A549 (cell line): Measurements from ENCODE around the gene TTC5. TPM values are rescaled to one million over a fixed set of nuclear protein-coding genes. Genes with fewer than 3 reads are reported as not detected.
A peak's percentile ranks its signal among the peaks of the same experiment; 100 is the strongest.

Experiments used
- ATAC-seq, 2 experiments: fragments of 200-7000 bp in 1 of 2; fragments of >200 bp in 1 of 2; cut with Nextera tagmentation in 1 of 2; cut with Tn5 transposase in 1 of 2; 3 replicates each; pipeline versions ENCODE4 v1.8.0 to v1.9.1; 2018 to 2020; ENCODE audit warnings: mild to moderate bottlenecking in 1 of 2, moderate library complexity in 1 of 2
- CTCF ChIA-PET: fragments of 300-600 bp; sonication (Branson Sonifier 250); formaldehyde crosslinking; extraction: SDS; loops from one replicate; lab custom pipeline; 2021; ENCODE audit warnings: antibody characterized with exemption, inconsistent platforms; lab: Yijun Ruan, JAX
- POLR2A ChIA-PET: fragments of 350-600 bp; formaldehyde crosslinking; extraction: SDS; loops from one replicate; lab custom pipeline; 2021; ENCODE audit warnings: antibody characterized with exemption, inconsistent platforms; lab: Yijun Ruan, JAX
- DNase-seq, 2 experiments: peaks; one replicate each; pipeline versions ENCODE4 v3.0.0 to v3.0.0-alpha.2; 2011 to 2016; ENCODE audit warnings: low read depth in 1 of 2, low spot score in 1 of 2
- FAIRE-seq: peaks from 2 replicates; lab custom pipeline; 2011; peaks lifted over from hg19 to GRCh38; lab: Jason Lieb, UNC
- H3K27ac ChIP-seq, 2 experiments: fragments of >200 bp; sonication (Bioruptor Twin); formaldehyde crosslinking; 3 replicates each; pipeline ENCODE4 v1.5.1; 2016 to 2017
- H3K4me1 ChIP-seq: fragments of >200 bp; sonication (Bioruptor Twin); formaldehyde crosslinking; 3 replicates; pipeline ENCODE4 v1.6.1; 2016
- H3K4me2 ChIP-seq: fragments of >200 bp; sonication (Bioruptor Twin); formaldehyde crosslinking; 3 replicates; pipeline ENCODE4 v1.6.1; 2016
- H3K4me3 ChIP-seq: fragments of >200 bp; sonication (Bioruptor Twin); formaldehyde crosslinking; 3 replicates; pipeline ENCODE4 v1.5.1; 2016
- H3K9me3 ChIP-seq: fragments of >200 bp; sonication (Bioruptor Twin); formaldehyde crosslinking; 3 replicates; pipeline ENCODE4 v1.6.1; 2016
- BCL3 ChIP-seq: fragments of >200 bp; sonication (Bioruptor Twin); formaldehyde crosslinking; IDR thresholded peaks from 3 replicates; pipeline ENCODE4 v1.6.1; 2016
- CBX8 ChIP-seq: fragments of 200-600 bp; sonication (generic); IDR thresholded peaks from 2 replicates; pipeline ENCODE4 v1.6.1; 2016
- CHD2 ChIP-seq: fragments of 150-350 bp; IDR thresholded peaks from 2 replicates; pipeline ENCODE4 v1.6.1; 2014; ENCODE audit warnings: low read length; ENCODE audit not compliant: partially characterized antibody
- EHMT2 ChIP-seq: fragments of 200-600 bp; sonication (generic); IDR thresholded peaks from 2 replicates; pipeline ENCODE4 v1.6.1; 2016; ENCODE audit warnings: antibody characterized with exemption, low read depth, mild to moderate bottlenecking, moderate library complexity
- EP300 ChIP-seq, 2 experiments: fragments of >200 bp; sonication (Bioruptor Twin); formaldehyde crosslinking; IDR thresholded peaks; 2 replicates in 1 of 2; 3 replicates in 1 of 2; pipeline ENCODE4 v1.6.1; 2016 to 2017
- ESRRA ChIP-seq: fragments of 150-350 bp; IDR thresholded peaks from 2 replicates; pipeline ENCODE4 v1.6.1; 2014; ENCODE audit warnings: mild to moderate bottlenecking, low read length, borderline replicate concordance
- FOSB ChIP-seq: fragments of 250-450 bp; sonication (Bioruptor Pico); IDR thresholded peaks from 2 replicates; pipeline ENCODE4 v1.5.0; 2020; ENCODE audit warnings: mild to moderate bottlenecking, moderate library complexity
- FOXS1 ChIP-seq: fragments of 250-450 bp; sonication (Bioruptor Pico); IDR thresholded peaks from 2 replicates; pipeline ENCODE4 v1.5.0; 2020; ENCODE audit warnings: mild to moderate bottlenecking, moderate library complexity
- HDAC2 ChIP-seq: fragments of 200-600 bp; sonication (generic); IDR thresholded peaks from 2 replicates; pipeline ENCODE4 v1.6.1; 2016
- HEYL ChIP-seq: fragments of 250-450 bp; sonication (Bioruptor Pico); IDR thresholded peaks from 2 replicates; pipeline ENCODE4 v1.8.0; 2021; ENCODE audit warnings: mild to moderate bottlenecking, moderate library complexity
- HOXB13 ChIP-seq: fragments of 250-450 bp; sonication (Bioruptor Pico); IDR thresholded peaks from 2 replicates; pipeline ENCODE4 v1.5.0; 2020; ENCODE audit warnings: low read depth, mild to moderate bottlenecking, moderate library complexity
- HOXB5 ChIP-seq: fragments of 250-450 bp; sonication (Bioruptor Pico); IDR thresholded peaks from 2 replicates; pipeline ENCODE4 v1.5.0; 2020; ENCODE audit warnings: mild to moderate bottlenecking, moderate library complexity
- JUN ChIP-seq, 2 experiments: fragments of >200 bp; sonication (Bioruptor Twin); formaldehyde crosslinking; IDR thresholded peaks; 2 replicates in 1 of 2; 3 replicates in 1 of 2; pipeline ENCODE4 v1.6.1; 2016 to 2017
- KDM5A ChIP-seq: fragments of 200-600 bp; sonication (generic); IDR thresholded peaks from 2 replicates; pipeline ENCODE4 v1.6.1; 2016; ENCODE audit warnings: antibody characterized with exemption, mild to moderate bottlenecking
- MAFK ChIP-seq: fragments of 450-650 bp; IDR thresholded peaks from 2 replicates; pipeline ENCODE4 v1.6.1; 2014; ENCODE audit not compliant: partially characterized antibody
- MYC ChIP-seq: IDR thresholded peaks from 2 replicates; pipeline ENCODE4 v1.6.1; 2012; ENCODE audit warnings: mild to moderate bottlenecking, inconsistent platforms, low read length, improper control_type of control experiment, borderline replicate concordance
- NFE2L2 ChIP-seq: fragments of 150-350 bp; conservative IDR thresholded peaks from 2 replicates; pipeline ENCODE4 v1.6.1; 2014; ENCODE audit warnings: low read length
- NR3C1 ChIP-seq: fragments of >200 bp; sonication (Bioruptor Twin); formaldehyde crosslinking; IDR thresholded peaks from 3 replicates; pipeline ENCODE4 v1.6.1; 2017
- POLR2A ChIP-seq: IDR thresholded peaks from 2 replicates; pipeline ENCODE4 v1.6.1; 2012; ENCODE audit warnings: mild to moderate bottlenecking, low read length
- RAD21 ChIP-seq, 2 experiments: fragments of >200 bp in 1 of 2; sonication (Bioruptor Twin) in 1 of 2; formaldehyde crosslinking in 1 of 2; IDR thresholded peaks in 1 of 2; conservative IDR thresholded peaks in 1 of 2; 2 replicates in 1 of 2; 3 replicates in 1 of 2; pipeline ENCODE4 v1.6.1; 2012 to 2018; ENCODE audit warnings: inconsistent platforms in 1 of 2
- RFX5 ChIP-seq: fragments of 450-650 bp; IDR thresholded peaks from 2 replicates; pipeline ENCODE4 v1.7.1; 2014; ENCODE audit warnings: antibody characterized with exemption, mild to moderate bottlenecking, moderate library complexity
- ZFP36 ChIP-seq: fragments of 450-650 bp; IDR thresholded peaks from 2 replicates; pipeline ENCODE4 v1.6.1; 2014; ENCODE audit warnings: borderline replicate concordance; ENCODE audit not compliant: partially characterized antibody
- ZNF302 ChIP-seq: fragments of 250-450 bp; sonication (Bioruptor Pico); IDR thresholded peaks from 2 replicates; pipeline ENCODE4 v1.9.0; 2021; ENCODE audit warnings: inconsistent platforms, mild to moderate bottlenecking, moderate library complexity
- WGBS: methylation state at CpG from one replicate; pipeline ENCODE4 v1.1.6; 2017; ENCODE audit errors: missing lambda C conversion rate; 5-methylcytosine and 5-hydroxymethylcytosine counted together
- polyA plus RNA-seq, 4 experiments: library from polyadenylated mRNA; depleted of rRNA in 3 of 4; stranded (reverse); fragments of >200 nt; fragmentation: RNase III in 1 of 4; extraction: RNeasy Plus Mini Kit Qiagen cat#74134 plus additional on column Dnase treatment in 1 of 4; gene quantifications; 2 replicates in 3 of 4; 3 replicates in 1 of 4; pipeline ENCODE4 v1.2.3, GENCODE V29; 2011 to 2017
- TF ChIP-seq, protein P1 (sequence below): IDR thresholded peaks from 2 replicates; pipeline ENCODE4 v1.6.1; 2012
- TF ChIP-seq, protein P2 (sequence below): fragments of >200 bp; sonication (Bioruptor Twin); formaldehyde crosslinking; IDR thresholded peaks from 2 replicates; pipeline ENCODE4 v1.6.1; 2016
- TF ChIP-seq, protein P3 (sequence below): fragments of 250-450 bp; sonication (Bioruptor Pico); IDR thresholded peaks from 2 replicates; pipeline ENCODE4 v1.5.0; 2021; ENCODE audit warnings: mild to moderate bottlenecking, moderate library complexity, borderline replicate concordance

Gene TTC5
- polyA plus RNA-seq, 2 of the 4 experiments (the other 2 are of a cell fraction), result 30.2 to 31.2 TPM

DNA sequence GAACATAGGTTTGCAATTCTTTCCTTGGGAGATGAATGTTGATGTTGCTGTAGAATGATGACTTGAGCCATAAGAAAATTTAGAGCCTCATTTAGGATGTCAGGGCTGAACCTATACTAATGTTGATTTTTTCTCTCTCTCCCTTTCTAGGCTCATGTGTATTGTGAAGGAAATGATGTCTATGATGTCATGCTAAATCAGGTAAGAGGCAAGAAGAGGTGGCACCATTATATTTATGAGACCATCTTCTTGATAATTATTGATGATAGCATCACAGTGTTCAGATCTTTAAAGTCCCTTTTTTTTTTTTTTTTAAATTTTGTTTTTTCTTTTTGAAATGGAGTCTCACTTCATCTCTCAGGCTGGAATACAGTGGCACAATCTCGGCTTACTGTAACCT lies 41.0 kb upstream of the TTC5 start (continued):
- no peak for TF ChIP-seq ZNF302 (CRISPR knock-in tag)
- TF ChIP-seq, protein P1, sequence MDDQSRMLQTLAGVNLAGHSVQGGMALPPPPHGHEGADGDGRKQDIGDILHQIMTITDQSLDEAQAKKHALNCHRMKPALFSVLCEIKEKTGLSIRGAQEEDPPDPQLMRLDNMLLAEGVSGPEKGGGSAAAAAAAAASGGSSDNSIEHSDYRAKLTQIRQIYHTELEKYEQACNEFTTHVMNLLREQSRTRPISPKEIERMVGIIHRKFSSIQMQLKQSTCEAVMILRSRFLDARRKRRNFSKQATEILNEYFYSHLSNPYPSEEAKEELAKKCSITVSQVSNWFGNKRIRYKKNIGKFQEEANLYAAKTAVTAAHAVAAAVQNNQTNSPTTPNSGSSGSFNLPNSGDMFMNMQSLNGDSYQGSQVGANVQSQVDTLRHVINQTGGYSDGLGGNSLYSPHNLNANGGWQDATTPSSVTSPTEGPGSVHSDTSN, result no peak
- no peak for TF ChIP-seq RFX5
- TF ChIP-seq FOXS1 (CRISPR knock-in tag), result no peak
- TF ChIP-seq JUN (IDR thresholded peaks at IDR 0.05), result no peak
- no peak for TF ChIP-seq ESRRA

GRCh38 chr14:20345366-20345765 lies 39.6 kb upstream of the TTC5 start:
- peaks cover 5% of the 10 kb centered on the region; the same call in 1 of the 3 replicates for H3K4me1 ChIP-seq
- ATAC-seq, result no peak
- H3K27ac ChIP-seq, result no peak overlapping the region
- DNase-seq, result no peak
- no peak for FAIRE-seq
- ChIA-PET CTCF (interaction anchor here (1.0 to 5.1 kb wide), 2 partner anchors 19 to 264 kb away, joined by 3 to 60 read pairs; no protein-coding TSS in a partner anchor), POLR2A (no interaction called here)
- no peak overlapping the region for H3K4me3 ChIP-seq
- no peak overlapping the region for H3K4me2 ChIP-seq
- H3K9me3 ChIP-seq, result no peaks in the 10 kb centered on the region
- TF ChIP-seq MAFK, result peak; percentile 55
- TF ChIP-seq HDAC2, result no peak
- WGBS, result 87% methylated on average over 1 of the region's 1 CpG

DNA sequence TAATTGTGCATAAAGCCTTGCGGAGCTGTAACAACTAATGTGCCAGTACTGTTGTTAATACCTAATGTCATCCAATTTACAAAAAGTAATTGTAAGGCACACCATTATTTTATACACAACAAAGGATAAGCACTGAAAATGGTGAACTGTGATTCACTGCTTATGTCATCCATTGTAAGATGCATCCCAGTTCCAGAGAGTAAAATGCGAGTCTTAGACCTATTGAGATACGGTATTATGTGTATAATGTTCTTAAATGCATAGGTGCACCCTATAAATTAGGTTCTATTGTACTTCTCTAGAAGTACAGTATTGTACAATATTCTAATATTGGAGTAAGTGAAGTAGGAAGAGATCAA lies 38.1 kb upstream of the TTC5 start:
- ATAC-seq (no peak; a peak in 1 of 6 replicates), FAIRE-seq (no peak), DNase-seq (no peak)
- CTCF ChIA-PET, result interaction anchor here (0.6 to 5.1 kb wide), 7 partner anchors 11 to 276 kb away, joined by 3 to 60 read pairs (median 4); partner anchors contain the start of gene CCNB1IP1
- H3K4me3 ChIP-seq, result peak overlapping the region; percentile 82
- TF ChIP-seq, protein P2, sequence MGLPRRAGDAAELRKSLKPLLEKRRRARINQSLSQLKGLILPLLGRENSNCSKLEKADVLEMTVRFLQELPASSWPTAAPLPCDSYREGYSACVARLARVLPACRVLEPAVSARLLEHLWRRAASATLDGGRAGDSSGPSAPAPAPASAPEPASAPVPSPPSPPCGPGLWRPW, result no peak
- TF ChIP-seq CHD2 (no peak), FOSB (CRISPR knock-in tag) (no peak), HEYL (CRISPR knock-in tag) (no peak), MYC (no peak), RAD21 (conservative IDR thresholded peaks at IDR 0.05 in 1 of 2, IDR thresholded peaks at IDR 0.05 in 1 of 2) (no peak)
- POLR2A ChIA-PET, result interaction anchor here (0.6 to 3.5 kb wide), 15 partner anchors 11 to 339 kb away, joined by 3 to 53 read pairs (median 6); partner anchors contain the start of genes APEX1, CCNB1IP1, OSGEP and PIP4P1
- H3K9me3 ChIP-seq, result no peaks in the 10 kb centered on the region
- peaks cover 5% of the 10 kb centered on the region; the same call in 1 of the 3 replicates for H3K4me1 ChIP-seq
- 1% methylated on average over 3 of the region's 3 CpGs for WGBS
- H3K27ac ChIP-seq, result peak overlapping the region; percentile 89 to 91
- peak overlapping the region; percentile 70 for H3K4me2 ChIP-seq

GRCh38 chr14:20343092-20343861 lies 37.5 kb upstream of the TTC5 start, which contains the start of gene PARP2:
PARP2 (plus strand) TSS chr14:20343635; CDS start chr14:20343642, 7 bp downstream.
- CTCF ChIA-PET, result interaction anchor here (0.9 to 5.1 kb wide), 11 partner anchors 7 to 348 kb away, joined by 3 to 60 read pairs (median 4); partner anchors contain the start of gene CCNB1IP1
- peak within 1 kb of the TSS; percentile 82 for H3K4me3 ChIP-seq
- TF ChIP-seq HOXB13 (CRISPR knock-in tag) (no peak), BCL3 (peak; percentile 95), ZFP36 (no peak), EP300 (IDR thresholded peaks at IDR 0.05) (no peak), POLR2A (peak; percentile 96), ESRRA (no peak), CBX8 (no peak), HOXB5 (CRISPR knock-in tag) (peak; percentile 66; the same call in 1 of the 2 replicates), EHMT2 (no peak), HEYL (CRISPR knock-in tag) (no peak), KDM5A (peak; percentile 74), RAD21 (conservative IDR thresholded peaks at IDR 0.05 in 1 of 2, IDR thresholded peaks at IDR 0.05 in 1 of 2) (0 out of 5 replicates have a peak, but pooled peaks of 1 of the 2 experiments have one; percentile 13), NFE2L2 (no peak), MYC (peak; percentile 50; the same call in 1 of the 2 replicates), NR3C1 (no peak)
- TF ChIP-seq, protein P3, sequence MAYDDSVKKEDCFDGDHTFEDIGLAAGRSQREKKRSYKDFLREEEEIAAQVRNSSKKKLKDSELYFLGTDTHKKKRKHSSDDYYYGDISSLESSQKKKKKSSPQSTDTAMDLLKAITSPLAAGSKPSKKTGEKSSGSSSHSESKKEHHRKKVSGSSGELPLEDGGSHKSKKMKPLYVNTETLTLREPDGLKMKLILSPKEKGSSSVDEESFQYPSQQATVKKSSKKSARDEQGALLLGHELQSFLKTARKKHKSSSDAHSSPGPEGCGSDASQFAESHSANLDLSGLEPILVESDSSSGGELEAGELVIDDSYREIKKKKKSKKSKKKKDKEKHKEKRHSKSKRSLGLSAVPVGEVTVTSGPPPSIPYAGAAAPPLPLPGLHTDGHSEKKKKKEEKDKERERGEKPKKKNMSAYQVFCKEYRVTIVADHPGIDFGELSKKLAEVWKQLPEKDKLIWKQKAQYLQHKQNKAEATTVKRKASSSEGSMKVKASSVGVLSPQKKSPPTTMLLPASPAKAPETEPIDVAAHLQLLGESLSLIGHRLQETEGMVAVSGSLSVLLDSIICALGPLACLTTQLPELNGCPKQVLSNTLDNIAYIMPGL (CRISPR knock-in tag), result peak; percentile 61; the same call in 1 of the 2 replicates

More at GRCh38 chr14:20343092-20343861, 37.5 kb upstream of the TTC5 start, which contains the start of gene PARP2:
- peak within 1 kb of the TSS; percentile 95 to 96 for H3K27ac ChIP-seq
- peak within 1 kb of the TSS; percentile 70 for H3K4me2 ChIP-seq
- POLR2A ChIA-PET, result interaction anchor here (0.7 to 3.5 kb wide), 26 partner anchors 10 to 672 kb away, joined by 3 to 53 read pairs (median 6); partner anchors contain the start of genes APEX1, CCNB1IP1, OSGEP and PIP4P1
- H3K9me3 ChIP-seq, result no peaks in the 10 kb centered on the region
- WGBS, result 2% methylated on average over 47 of the region's 50 CpGs
- peak; percentile 96 for FAIRE-seq
- peak; percentile 96 to 99 for DNase-seq
- peak; percentile 99 for ATAC-seq
- peaks cover 5% of the 10 kb centered on the region; the same call in 1 of the 3 replicates for H3K4me1 ChIP-seq
